ENCODE data around the gene HOXD9.
A peak's percentile ranks its signal among the peaks of the same experiment; 100 is the strongest.

The HOXD9 gene

DNA sequence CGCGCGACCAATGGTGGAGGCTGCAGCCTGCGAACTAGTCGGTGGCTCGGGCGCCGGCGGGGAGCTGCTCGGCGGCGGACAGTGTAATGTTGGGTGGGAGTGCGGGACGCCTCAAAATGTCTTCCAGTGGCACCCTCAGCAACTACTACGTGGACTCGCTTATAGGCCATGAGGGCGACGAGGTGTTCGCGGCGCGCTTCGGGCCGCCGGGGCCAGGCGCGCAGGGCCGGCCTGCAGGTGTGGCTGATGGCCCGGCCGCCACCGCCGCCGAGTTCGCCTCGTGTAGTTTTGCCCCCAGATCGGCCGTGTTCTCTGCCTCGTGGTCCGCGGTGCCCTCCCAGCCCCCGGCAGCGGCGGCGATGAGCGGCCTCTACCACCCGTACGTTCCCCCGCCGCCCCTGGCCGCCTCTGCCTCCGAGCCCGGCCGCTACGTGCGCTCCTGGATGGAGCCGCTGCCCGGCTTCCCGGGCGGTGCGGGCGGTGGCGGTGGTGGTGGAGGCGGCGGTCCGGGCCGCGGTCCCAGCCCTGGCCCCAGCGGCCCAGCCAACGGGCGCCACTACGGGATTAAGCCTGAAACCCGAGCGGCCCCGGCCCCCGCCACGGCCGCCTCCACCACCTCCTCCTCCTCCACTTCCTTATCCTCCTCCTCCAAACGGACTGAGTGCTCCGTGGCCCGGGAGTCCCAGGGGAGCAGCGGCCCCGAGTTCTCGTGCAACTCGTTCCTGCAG lies at the start of gene HOXD9:
Gene HOXD9 (plus strand): TSS at position 37 of the 728 bp plus-strand sequence. CDS start 50 bp downstream, at position 87.
- no peak for DNase-seq

DNA sequence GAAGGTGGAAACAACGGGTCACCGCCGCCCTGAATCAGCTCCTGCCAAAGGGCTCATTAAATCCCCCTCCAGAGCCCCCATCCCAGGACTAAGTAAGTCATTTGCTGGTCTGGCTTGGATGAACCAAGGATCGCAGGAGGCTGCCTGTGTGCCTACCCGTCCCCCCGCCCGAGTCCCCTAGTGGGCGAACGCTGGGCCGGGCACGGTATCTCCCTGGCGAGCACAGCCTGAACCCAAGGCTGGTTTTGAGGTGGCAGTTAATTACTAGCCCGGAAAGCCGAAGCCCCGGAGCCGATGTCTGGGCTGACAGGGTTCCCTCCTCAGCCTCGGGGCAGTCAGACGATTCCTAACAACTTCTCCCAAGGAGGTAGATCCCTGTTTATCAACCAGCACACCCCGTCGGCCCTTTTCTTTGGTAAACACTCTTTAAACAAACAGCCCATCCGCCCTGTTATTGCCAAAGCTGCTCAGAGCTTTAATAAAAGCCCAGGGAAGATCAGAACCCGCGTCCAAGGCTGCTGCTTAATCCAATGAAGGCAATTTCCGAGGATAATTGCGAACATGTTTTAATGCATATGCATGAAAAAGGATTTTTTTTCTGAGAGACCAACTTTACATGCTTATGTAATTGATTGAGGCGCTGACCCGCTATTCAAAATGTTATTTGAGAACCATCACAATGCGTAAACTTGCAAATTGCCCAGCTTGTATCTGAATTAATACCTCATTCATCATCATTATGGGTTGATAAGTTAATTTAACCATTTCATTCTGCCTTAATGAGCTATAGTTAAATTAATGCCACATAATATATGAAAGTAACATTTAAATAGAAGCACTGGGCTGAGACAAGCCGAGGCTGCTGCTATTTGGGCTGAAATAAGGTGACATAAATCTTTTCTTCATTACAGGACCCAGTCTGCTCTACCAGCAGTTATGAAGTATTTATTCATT lies 49.3 kb upstream of the HOXD9 start:
- DNase-seq: peak; percentile 36

DNA sequence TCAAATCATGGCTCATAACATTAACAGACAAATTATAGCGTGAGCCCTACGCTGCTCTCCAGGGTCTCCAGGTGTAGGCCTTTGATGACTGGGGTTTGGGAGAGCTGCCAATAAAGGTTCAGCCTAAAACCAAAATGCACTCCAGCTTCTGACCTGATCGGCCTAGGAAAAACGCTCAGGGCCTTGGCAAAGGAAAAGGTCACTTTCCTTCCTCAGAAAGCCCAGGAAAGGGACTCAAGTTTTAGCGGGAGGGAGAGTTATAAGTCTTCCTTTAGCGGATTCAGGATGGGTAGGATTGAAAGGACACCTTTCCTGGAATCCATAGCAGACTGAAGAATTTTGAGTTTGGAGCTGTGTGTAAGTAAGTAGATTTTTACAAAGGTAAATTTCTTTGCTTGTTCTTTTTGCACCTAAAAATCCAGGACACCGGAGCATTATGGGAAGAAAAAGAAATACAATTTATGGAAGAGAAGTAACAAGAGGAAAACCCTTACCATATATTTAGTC lies 47.5 kb upstream of the HOXD9 start:
- DNase-seq: no peak

DNA sequence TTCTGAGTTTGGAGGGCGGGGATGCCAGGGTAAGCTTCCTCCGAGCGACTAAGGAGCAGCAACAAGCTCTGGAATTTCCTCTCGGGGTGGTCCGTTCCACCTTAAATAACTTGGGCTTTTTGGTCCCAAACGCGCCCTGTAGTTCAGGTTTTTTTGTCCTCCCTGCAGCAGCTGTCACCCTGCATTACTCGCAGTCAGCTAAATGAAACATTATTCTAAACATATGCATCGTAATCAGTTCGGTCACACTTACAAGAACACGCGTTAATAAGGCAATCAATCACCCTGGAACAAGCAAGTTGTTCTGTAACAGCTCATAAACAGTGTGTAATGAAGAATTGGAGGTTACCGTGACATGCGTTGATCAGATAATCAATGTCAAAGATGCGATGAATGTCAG lies 47.0 kb upstream of the HOXD9 start:
- DNase-seq: no peak

DNA sequence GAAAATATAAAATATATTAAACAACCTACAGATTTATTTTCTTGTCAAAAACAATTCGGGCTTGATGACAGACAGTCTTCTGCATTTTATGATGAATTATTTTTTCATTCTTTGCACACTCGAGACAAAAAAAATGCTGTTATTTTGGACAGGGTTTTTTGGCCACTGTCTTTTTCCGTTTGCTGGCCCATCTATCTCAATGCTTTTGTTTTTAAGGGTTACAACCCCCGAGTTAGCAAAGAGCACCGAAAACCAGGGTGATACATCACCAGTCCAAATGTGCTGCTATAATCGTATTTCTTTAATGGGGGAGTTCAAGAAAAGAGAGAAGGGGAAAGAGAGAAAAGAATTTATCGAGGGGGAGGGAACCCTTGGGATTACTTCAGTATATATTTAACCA lies 46.5 kb upstream of the HOXD9 start:
- no peak for DNase-seq

DNA sequence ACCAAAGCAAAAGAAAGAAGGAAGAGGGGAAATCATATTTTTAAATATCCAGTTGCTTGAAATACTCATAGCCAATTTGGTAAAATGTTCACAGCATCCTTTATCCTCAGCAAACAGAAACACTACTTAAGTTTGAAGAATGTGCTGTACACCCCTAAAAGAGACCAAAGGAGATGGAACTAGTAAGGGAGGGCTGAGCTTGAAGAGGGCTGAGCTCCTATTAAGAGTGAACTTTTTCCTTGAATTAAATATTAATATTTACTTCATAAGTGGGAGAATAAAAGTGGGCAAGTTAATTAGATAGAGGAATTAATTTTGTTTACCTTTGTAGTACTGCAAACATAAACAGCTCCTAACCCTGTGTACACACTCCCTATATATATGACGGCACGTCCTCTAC lies 45.7 kb upstream of the HOXD9 start:
- no peak for DNase-seq

DNA sequence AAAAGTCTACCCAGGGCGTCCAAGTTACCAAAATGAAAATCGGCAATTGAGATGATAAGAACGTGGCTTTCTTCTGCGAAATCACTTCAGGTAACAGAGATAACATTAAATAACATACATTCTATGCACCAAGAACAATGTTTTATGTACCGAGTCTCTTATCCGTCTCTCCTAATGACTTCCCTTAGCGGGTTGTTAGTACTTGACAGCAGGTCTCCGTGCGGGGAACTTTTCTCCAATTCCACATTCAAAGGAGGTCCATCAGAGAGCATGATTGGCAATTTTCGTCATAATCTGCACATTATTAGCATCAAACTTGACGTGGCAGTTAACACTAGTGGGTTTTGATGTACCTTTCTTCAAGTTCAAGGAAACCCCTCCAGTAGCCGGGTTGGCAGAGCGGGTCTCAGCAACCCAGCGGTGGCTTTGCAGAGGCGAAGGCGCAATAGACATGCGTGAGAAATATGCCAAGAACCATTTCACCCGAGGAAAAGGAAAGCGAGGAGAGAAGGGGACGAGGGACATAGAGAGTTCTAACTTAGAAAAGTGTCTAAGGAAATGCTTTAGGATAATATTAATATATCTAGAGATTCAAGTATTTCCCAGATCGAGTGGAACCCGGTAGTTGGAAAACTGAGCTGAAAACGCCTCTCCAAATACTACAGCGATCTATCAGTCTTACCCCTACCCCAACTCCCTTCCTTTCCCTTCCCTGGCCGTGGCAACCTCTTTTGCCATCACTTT lies 43.8 kb upstream of the HOXD9 start:
- peak; percentile 38 for DNase-seq

DNA sequence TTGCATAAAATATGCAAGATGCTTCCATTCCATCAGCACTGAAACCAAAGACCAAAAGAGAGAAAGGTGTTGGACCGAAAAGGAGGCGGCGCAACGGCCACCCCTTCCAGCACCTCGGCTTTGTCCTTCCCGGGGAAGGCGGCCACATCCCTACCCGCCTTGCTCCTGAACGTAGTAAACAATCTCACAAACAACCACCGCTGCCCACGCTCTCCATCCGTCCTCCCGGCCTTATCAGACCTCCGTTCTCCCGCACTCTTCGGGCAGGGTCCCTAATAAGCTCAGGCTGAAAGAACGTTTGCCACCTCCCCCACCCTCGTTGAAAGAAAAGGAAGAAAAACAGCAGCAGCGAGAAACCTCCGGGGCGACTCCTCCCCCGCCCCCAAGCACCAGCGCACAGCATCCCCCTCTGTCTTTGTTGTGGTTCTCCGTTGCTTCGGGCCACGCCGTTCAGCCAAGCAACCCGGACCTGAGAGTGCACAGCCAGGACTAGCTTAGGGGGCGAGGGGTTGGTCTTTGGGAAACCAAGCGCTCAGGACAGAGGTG lies 43.2 kb upstream of the HOXD9 start:
- peak; percentile 43 for DNase-seq

DNA sequence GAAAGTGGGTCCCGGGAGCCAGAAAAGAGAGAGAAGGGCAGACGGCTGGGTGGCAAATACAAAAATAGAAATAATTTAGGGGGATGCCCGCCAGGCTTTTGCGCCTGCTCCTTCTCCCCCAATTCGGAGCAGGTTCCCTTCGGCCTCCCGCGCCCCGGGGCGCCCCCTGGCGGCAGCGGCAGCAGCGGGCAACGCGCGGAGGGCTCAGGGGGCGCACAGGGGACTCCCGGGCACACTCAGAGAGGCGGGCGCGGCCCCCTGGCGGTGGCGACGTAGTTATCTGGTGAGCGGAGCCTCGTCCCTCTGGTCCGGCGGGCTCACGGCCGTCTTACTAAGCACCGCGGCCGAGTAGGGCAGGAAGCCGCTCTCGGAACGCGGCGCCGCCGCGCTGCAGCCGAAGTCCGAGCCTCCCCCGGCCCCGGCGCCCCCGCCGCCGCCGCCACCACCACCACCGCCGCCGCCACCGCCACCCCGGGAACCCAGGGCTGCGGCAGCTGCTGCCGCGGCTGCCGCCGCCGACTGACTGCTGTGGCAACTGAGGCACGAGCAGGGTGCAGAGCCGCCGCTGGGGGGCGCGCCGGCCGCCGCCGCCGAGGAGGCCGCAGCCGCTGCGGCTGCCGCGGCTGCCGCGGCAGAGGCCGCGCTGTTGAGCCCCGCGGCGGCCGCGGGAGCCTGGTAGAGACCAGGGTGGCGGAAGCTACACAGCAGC lies 42.5 kb upstream of the HOXD9 start:
- DNase-seq: peak; percentile 70

DNA sequence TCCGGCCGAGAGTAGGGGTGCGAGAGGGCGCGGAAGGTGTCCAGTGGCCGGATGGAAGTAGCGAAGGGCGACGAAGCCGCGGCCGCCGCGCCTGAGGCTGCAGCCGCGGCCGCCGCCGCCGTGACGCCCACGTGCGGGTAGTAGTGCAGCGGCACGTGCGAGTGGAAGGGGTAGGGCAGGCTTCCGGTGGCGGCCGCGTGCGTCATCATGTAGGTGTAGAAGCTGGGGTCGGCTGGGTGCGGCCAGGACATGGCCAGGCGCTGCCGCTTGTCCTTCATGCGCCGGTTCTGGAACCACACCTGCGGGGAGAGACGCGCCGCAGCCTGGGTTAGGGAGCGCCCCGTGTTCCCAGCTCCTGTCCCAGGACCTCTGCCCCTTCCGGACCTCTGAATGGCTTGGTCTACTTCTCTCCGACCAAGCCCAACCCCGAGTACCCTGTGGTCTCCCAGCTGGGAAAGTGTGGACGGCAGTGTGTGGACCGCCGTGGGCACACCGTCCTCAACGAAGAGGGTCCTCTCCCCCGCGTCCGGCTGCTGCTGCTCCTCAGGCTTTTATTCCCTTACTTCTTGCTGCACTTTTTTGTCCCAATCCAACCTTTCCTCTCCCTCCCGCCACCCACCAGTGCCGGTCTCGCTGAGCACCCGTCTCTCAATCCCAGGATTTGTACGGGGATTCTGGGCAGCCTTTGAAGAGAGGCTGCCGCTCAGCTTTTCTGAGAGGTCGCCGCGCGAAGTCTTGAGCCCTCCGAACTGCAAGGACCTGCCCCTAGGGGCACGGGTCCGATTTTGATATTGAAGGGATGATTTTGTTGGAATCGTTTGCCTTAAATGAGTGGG lies 41.8 kb upstream of the HOXD9 start:
- no peak for DNase-seq

DNA sequence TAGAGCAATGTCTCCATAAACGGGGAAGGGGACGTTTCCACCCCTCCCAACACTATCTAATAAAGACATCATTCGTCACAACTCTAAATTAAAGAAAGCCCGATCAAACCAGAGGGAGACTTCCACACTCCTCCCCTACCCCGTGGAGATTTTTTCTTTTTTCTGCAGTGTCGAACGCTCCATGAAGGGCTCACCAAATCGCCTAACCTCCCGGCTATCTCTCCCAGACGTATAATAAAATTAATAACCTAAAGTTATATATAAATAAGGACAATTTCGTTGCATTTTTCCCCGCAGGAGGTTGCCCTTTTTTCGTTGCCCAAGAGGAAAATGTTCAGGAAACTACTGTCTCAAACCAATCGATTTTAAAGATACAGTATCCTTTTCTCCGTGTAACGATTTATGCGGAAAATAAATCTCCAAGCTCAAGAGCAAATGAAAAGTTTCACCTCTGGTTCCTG lies 41.1 kb upstream of the HOXD9 start:
- DNase-seq: no peak

DNA sequence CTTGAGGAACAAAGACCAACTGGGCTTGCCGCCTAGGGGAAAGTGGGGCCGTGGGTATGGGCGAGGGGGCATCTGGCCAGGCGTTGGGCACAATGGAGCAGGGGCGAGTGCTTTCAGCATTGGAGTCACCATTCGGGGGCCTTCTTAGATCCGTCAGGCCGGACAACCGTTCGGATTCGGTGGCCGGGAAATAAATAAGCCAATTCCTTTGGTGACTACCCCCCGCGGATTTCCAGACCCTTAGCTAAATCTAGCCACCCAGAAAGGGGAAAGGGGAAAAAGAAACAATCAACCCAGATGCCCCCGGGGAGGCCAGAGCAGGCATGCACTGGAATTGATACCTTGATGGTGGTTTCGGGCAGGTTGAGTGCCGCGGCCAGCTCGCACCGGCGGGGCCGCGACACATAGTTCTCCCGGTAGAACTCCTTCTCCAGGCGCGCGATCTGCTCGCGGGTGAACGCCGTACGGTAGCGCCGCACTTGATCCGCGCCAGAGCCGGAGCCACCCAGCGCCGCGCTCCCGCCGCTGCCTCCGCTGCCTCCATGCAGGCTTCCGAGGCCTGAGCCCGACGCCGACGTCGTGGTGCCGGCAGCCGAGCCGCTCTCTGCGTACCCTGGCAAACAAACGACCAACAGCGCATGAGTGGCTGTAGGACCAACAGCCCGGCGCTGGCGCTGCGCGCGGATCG lies 40.5 kb upstream of the HOXD9 start:
- no peak for DNase-seq

DNA sequence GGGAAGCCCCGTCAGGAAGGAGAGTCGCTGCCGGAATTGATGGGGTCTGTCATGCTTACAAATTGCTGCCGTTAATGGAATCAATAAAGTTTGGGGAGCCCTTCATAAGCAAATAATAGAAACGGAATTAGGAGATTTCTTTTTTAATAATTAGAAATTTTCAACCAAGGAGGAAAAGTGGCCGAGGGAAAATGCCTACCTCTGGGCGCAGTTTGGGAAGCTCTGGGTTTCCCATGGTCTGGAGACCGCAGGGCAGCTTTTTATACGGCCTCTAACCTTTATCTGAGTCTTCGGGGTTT lies 40.0 kb upstream of the HOXD9 start:
- DNase-seq: no peak

DNA sequence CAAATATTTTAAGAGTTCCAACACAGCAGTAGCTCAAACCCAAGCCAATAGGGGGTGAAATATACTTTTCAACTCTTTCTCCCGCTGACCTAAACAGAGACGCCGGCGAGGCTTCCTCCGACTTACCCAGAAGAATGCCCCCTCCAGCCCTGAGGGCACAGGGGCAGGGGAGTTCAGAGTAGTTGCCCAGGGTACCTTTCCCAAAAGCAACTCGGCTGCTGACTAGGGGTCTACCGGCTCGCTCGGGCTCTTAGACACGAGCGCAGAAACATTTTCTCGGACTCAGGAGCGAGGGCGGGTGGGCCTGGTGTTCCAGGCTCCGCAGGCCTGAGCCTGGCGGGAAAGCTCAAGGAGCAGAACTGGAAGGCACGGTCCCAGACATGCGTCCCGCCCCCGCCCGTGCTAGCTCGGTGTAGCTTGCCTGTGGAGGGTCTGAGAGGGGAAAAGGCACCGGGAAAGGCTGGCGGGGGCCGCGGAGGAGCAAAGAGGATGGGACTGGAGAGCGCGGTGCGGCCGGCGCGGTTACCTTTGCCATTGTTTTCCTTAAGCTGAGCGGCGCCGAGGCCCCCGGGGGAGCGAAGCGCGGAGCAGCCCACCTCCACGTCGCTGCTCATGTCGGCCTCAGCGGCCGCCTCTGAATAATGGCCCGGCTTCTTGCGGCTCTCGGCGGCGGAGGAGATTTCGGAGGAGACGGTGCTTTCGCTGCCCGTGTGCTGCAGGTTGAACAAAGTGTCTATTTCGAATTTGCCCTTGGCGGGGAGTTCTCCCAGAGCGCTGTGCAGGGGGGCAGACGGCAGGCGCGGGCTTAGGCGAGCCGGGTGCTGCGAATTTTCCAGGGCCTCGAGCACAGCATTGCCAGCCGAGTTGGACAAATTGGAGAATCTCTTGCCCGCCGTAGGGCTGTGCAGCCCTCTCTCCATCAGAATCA lies 39.4 kb upstream of the HOXD9 start:
- no peak for DNase-seq

DNA sequence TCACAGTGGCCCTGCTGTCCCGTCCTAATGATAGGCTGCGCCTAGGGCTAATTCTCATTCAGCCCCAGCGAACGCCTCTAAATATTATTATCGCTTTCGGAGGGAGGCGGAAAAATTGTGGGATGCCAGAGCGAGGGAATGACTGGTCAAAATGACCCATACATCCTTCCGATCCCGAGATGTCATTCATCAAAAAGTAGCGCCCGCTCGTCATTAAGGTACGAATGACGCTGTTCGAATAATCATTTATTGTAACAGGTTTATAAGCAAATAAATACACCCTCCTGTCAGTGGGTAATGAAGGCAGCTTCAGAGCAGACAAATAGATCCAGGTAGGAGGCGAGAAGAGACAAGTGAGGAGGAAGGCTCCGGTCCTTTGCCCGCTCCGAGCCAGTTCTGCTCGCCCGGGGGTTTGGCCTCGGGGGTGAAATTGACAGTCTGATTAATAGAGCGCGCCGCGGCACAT lies 38.7 kb upstream of the HOXD9 start, which contains the start of gene EVX2:
Gene EVX2 (minus strand): TSS at position 167 of the 466 bp plus-strand sequence. CDS start 186 bp downstream, outside the sequence.
- DNase-seq: no peak

DNA sequence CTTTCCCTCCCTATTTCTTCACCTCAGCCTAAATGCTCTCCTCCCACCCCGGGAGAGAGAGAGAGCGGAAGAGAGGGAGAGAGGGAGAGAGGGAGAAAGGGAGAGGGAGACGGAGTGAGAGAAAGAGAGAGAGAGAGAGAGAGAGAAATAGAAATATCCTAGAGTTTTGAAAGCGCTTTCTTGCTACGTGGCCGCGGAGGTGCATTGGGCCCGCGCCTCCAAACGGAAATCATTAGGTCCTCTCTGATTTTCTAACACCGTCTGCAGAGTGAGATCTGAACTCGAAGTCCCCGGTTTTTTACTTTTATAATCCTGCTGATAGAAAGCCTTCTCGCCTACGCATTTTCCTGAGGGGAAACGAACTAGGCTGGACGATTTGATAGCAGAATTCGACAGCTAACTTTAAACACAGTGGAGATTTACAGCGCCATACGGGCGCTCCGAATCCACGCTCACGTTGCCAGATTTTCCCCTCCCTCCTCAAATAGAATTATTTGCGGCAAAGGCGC lies 37.9 kb upstream of the HOXD9 start:
- DNase-seq: peak; percentile 25

DNA sequence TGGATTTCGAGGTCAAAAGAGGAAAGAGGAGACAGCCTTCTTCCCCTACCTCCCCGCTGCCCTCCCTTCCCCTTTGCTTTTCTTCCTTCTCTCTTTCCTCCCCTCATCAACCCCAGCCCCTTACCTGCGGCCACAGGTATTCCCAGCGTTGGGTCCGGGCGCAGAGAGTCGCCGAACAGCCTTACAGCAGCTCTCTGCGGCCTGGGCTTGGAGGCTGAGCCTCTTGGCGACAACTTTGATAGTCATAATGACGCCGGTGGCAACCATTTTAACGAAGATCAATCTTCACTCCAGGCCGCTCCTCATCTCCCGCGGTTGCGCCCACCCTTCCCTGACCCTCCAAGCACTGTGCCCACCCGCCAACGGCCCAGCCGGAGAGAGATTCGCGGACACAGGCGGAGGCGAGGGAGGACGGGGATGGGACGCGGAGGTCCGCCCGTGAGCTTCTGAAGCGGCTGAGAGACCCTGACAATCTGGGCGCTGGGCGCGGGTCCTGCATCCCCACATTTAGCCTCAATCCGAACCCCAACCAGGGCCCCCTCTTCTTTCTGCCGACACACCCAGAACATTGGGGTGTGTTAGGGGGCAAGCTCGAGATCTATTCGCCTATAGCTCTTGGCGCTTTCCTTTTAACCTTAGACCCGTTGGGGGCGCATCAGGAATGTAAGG lies 37.3 kb upstream of the HOXD9 start:
- DNase-seq: peak; percentile 30
